Activated CD4-positive, alpha-beta T cell treated with anti-CD3 and anti-CD28 coated beads, Interleukin-2, amount 50 U/mL, for 1 hour (primary cell): ENCODE results near the gene IL1RAP.
"Not testable (repeated sequence)": the region's sequence is repeated elsewhere in the genome, so short reads cannot be mapped to it uniquely, and the experiment has no call there.

Experiments used
- DNase-seq: peaks from one replicate; pipeline ENCODE4 v3.0.0-alpha.2; 2020

Gene IL1RAP

GRCh38 chr3:190512666-190513065 is 1.2 kb upstream of the IL1RAP start:
- no peak for DNase-seq

DNA sequence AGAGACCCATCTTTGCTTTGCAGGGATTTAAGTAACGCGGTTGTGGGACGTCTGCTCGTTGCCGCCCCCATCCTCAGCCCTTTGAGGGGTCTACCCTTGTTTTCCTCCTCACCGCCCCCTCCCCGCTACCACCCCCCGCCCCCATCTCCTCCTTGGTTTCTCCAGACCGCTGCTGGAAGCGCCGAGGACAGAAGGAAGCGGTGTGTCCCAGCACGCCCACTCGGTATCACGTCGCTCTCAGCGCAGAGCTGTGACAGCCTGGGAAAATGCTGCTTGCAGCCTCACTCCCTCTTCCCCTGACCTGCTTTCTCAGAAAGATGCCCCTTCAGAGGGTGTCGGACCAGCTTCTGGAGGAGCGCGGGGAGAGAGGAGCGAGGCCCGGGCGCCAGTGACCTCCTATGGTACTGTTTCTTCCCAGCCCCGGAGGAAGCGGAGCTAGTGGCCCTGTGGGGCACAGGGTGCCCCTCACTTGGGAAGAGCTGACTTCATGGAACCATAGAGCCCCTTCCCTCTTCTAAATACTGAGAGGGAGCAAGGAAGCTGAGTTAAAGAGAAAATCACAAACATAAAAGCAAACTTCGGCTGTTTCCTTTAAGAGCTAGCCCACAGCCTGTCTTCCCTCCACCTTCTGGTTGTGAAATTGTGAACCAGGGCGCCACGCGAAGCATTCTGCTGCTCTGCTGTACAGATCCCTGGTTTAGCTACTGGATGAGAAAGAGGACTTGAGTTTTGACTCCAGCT is 698 bp downstream of the IL1RAP start:
- DNase-seq: peak; percentile 17

DNA sequence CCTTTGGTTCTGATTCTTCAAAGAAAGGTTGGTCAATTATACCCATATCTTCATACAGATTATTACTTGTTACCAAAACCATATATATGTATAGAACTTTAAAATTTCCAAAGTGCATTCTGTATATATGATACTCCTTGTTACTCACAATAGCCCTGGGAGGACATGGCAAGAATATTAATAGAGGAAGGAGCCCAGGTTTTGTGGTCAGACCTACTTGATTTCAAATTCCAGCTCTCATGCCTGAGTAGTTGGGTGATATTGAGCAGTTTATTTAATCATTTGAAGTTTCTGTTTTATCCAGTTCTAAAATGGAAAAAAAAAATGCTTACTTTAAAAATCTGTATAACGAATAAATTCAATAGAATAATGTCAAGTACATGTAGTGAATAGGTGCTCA is 2.5 kb downstream of the IL1RAP start:
- DNase-seq: no peak

GRCh38 chr3:190517687-190518086 is 3.8 kb downstream of the IL1RAP start:
- no peak for DNase-seq

DNA sequence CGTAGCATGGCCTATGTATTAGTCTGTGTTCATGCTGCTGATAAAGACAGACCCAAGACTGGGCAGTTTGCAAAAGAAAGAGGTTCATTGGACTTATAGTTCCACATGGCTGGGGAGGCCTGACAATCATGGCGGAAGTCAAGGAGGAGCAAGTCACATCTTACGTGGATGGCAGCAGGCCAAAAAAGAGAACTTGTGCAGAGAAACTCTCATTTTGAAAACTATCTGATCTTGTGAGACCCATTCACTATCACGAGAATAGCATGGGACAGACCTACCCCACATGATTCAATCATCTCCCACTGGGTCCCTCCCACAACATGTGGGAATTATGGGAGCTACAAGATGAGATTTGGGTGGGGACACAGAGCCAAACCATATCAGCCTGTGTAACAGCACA is 4.6 kb downstream of the IL1RAP start:
- DNase-seq: not testable (repeated sequence)

GRCh38 chr3:190519886-190520285 is 6.0 kb downstream of the IL1RAP start:
- DNase-seq: no peak

- DNase-seq: no peak
These were observed 8.1 kb downstream of the IL1RAP start for GRCh38 chr3:190521998-190522397.

DNA sequence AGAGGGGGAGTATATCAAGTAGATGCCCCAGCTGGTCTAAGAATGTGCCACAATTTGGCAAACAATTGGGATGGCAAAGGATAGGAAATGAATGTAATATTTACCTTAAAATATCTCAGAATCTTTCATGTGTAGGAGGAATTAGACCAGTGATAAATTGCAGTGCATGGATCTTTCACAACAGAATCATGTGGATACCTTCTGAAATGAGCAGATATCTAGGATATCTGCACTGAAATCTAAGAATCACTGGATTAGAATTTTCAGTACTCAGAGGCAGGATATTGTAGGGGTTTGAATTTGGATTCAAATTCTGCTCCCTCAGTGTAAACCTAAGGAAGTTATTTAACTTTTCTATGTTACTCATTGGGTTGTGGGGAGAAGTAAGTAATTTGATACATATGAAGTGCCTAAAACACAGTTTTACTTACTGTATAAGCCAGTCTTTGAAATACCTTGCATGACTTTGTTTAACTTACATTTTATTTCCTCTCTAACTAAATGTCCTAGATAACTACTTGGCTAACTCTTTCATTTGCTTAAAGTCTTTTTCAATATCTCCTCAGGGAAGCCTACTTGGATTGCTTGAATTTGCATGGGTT is 8.8 kb downstream of the IL1RAP start:
- no peak for DNase-seq

- no peak for DNase-seq
These were observed 11.1 kb downstream of the IL1RAP start for GRCh38 chr3:190524942-190525341.

GRCh38 chr3:190525634-190526033 is 11.7 kb downstream of the IL1RAP start:
- DNase-seq: no peak

DNA sequence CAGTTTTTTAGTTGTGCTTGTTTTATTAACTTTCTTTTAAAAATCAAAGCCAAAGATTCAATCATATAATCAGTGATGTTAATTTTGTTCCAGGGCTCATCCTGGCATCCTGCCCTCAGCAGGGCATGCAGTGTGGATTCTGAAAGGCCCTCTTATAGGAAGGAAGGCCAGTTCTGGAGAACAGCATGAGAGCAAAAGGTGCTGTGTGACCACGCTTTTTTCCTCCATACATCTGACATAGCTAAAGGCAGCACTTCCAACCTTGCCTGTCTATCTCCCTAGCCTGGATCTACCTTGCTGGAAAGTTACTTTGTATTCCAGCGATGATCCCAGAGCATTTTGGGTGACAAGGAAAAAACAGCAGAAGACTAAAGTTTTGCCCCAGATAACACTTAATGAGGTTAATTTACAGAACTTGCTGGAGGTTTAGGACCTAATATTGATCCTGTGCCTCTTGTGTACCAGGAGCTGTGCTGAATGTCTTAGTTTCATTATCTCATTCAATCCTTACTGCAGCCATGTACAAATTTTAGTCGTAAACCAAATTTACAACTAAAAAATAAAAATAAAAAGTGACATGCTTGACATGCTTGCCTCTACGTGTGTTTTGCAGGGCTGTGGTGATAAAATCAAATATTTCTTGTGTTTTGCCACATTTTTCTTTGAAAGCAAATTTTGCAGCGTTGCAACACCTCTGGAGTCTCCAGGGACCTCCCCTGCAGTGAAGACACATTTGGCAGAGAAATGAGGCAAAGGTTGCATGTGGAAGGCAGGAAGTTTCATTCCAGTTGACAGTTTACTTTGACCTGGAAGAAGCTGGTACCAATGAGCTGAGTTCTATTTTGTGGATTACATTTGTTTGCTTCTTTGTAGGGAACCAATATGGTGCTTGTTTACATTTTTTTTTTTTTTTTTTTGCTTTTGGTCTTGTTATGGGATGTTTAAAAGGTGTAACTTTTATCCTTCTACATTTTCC is 13.2 kb downstream of the IL1RAP start:
- DNase-seq: no peak

DNA sequence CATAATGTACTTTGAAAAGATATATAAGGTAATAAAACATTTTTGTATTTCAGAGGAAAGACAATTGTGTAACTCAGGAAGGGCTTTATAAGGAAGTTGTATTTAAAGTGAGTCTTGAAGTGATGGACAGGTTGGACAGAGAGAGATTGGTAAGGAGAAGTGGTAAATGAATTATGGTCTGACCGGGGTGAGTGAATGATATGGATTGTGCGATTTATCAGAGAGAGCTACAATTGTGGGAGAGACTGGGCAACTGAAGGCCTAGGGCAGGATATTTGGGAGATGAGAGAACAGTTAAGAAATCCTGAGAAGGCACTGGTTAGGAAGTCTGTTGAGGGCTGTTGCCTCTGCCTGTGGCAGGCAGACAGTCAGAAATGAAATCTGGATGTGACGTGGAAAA is 14.8 kb downstream of the IL1RAP start:
- DNase-seq: no peak

DNA sequence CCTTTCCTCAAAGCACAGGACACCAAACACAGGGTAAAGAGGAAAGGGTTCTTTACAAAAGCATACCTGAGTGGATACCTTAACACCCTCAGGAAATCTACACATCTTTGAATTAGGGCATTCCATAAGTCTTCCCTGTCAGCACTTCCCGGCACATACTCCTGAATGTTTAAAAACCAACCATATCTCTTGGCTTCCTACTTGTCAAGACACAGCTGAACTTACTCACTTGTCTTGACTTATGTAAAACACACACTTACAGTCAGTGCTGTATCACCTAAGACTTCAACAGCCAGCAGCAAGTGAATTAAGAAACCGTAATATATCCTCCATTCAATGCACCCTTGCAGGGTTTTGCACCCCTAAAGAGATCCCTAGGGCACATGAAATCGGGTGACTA is 17.5 kb downstream of the IL1RAP start:
- DNase-seq: no peak

- DNase-seq: no peak
These were observed 18.9 kb downstream of the IL1RAP start for GRCh38 chr3:190532731-190533203.

GRCh38 chr3:190533511-190534281 is 19.8 kb downstream of the IL1RAP start:
- no peak for DNase-seq

- DNase-seq: no peak
These were observed 20.5 kb downstream of the IL1RAP start for GRCh38 chr3:190534386-190534785.

DNA sequence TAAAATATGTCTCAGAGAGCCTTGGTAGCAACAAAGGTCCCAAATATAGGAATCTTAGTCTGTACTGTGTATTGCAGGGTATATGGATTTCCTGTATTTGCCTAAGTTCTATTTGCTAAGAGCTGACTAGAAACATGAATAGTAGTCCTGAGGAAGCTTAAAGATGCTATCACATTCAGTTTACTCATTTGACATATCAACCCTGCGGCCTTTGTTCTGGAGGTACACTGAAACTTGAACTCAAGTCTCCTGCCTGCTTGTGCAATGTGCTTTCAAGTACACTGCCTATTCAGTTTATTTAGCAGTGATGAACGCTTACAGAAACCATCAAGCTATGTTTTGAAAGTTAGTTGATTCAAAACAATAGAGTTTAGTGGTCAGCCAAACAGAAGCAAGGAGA is 21.1 kb downstream of the IL1RAP start:
- DNase-seq: no peak

DNA sequence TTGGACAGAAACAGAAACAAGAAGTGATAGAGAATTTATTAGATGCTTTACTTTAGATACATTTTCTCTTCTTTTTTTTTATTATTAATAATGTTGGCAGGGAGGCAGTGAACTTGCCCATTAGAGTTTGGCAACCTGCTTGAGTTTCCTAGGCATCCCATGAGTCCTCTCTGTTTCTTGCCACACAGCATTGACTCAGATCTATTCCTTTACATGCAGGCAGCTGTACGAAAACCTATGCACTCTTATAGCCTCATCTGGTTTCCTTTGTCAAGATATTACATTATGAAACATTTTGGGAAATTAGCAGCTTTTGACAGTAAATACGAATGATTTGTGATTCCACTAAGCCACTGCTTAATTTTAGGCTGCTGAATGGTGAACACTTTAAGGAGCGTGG is 23.3 kb downstream of the IL1RAP start:
- DNase-seq: no peak

GRCh38 chr3:190538288-190538687 is 24.4 kb downstream of the IL1RAP start:
- DNase-seq: no peak

DNA sequence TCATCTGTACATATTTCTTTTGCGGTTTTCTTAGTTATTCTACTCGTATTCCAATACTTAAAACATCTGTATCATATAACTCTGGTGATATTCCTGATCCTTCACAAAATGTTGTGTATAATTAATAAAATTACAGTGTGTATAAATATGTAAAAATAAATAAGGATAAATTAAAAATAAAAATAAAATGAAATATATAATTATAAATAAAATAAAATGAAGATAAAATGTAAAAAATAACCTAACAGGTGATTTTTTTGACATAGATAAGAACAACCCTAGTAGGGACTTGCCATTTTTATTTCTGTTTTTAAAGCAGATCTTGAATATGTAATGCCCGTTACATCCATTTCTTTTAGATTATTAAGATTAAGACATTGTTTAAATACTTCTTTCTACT is 25.6 kb downstream of the IL1RAP start:
- DNase-seq: no peak

DNA sequence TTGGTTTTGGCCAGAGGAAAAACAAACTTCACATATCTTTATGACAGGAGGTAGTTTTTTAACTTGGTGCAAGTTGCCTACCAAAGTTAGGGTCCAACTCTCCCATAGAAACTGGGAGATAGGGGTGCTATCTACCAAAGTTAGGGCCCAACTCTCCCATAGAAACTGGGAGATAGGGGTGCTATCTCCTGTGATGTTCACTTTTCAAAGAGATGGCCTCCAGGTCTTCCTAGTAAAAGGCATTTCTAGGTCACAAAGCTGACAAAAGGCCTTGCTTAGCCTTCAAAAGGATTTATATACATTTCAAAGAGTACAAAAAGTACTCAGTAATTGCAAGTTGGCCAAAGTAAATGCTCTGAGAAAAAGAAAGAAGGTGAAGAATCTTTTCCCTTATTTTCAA is 27.1 kb downstream of the IL1RAP start:
- DNase-seq: no peak

GRCh38 chr3:190541560-190541959 is 27.7 kb downstream of the IL1RAP start:
- DNase-seq: no peak

DNA sequence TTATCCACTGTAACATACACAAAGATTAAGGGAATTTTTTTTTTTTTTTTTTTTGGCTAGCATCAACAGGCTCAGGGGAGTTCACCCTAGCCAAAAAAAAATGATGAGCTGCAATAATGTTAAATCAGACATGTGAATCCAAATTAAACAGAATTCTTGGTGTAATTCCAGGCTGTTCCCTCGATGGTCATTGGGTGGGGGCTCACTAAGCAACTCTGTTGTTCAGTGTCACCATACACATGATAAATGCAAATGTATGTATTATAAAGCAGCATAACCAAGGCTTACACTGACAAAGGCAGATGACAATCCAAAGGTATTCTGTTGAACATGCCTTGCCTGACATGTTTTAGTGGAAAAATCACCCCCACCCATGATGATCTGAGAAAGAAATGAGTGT is 29.0 kb downstream of the IL1RAP start:
- no peak for DNase-seq
